IPS-18a (cell line): ENCODE data around the gene KLHDC7B.
A peak's percentile ranks its signal among the peaks of the same experiment; 100 is the strongest.

Source experiments
- H3K27ac ChIP-seq: one replicate; pipeline ENCODE4 v1.5.1; 2013; ENCODE audit warnings: low read length
- H3K27me3 ChIP-seq: one replicate; pipeline ENCODE4 v1.6.1; 2013; ENCODE audit warnings: mild to moderate bottlenecking, low read length; ENCODE audit not compliant: control insufficient read depth, insufficient read depth
- H3K36me3 ChIP-seq: one replicate; pipeline ENCODE4 v1.6.1; 2013; ENCODE audit warnings: low read depth, low read length; ENCODE audit not compliant: control insufficient read depth
- H3K4me1 ChIP-seq: one replicate; pipeline ENCODE4 v1.6.1; 2013; ENCODE audit warnings: low read depth, low read length; ENCODE audit not compliant: control insufficient read depth
- H3K4me3 ChIP-seq: one replicate; pipeline ENCODE4 v1.5.1; 2013; ENCODE audit warnings: low read length
- H3K9ac ChIP-seq: one replicate; pipeline ENCODE4 v1.6.1; 2013; ENCODE audit warnings: mild to moderate bottlenecking, low read length, moderate library complexity
- H3K9me3 ChIP-seq: one replicate; pipeline ENCODE4 v1.6.1; 2013; ENCODE audit warnings: low read depth, low read length; ENCODE audit not compliant: control insufficient read depth

KLHDC7B gene

GRCh38 chr22:50526834-50527801 lies 18.6 kb upstream of the KLHDC7B start:
- Histone ChIP-seq H3K27me3 (peaks cover 57% of the 10 kb centered on the region), H3K36me3 (peaks cover 11% of the 10 kb centered on the region), H3K9ac (peak overlapping the region; percentile 62), H3K9me3 (no peaks in the 10 kb centered on the region), H3K27ac (no peak overlapping the region), H3K4me3 (peak overlapping the region; percentile 75), H3K4me1 (peaks cover 6% of the 10 kb centered on the region)

GRCh38 chr22:50527921-50528681 lies 17.6 kb upstream of the KLHDC7B start:
- Histone ChIP-seq H3K4me3 (no peak overlapping the region), H3K4me1 (peaks cover 6% of the 10 kb centered on the region), H3K9ac (no peak overlapping the region), H3K27me3 (peaks cover 67% of the 10 kb centered on the region), H3K9me3 (no peaks in the 10 kb centered on the region), H3K36me3 (peaks cover 4% of the 10 kb centered on the region), H3K27ac (no peak overlapping the region)

GRCh38 chr22:50528682-50529415 lies 16.9 kb upstream of the KLHDC7B start:
- Histone ChIP-seq H3K4me1 (peaks cover 6% of the 10 kb centered on the region), H3K9me3 (no peaks in the 10 kb centered on the region), H3K27me3 (peaks cover 75% of the 10 kb centered on the region), H3K36me3 (no peaks in the 10 kb centered on the region), H3K27ac (no peak overlapping the region), H3K4me3 (no peak overlapping the region), H3K9ac (no peak overlapping the region)

GRCh38 chr22:50529416-50529896 lies 16.2 kb upstream of the KLHDC7B start:
- no peak overlapping the region for H3K9ac ChIP-seq
- H3K4me3 ChIP-seq = no peak overlapping the region
- no peaks in the 10 kb centered on the region for H3K36me3 ChIP-seq
- no peaks in the 10 kb centered on the region for H3K9me3 ChIP-seq
- peaks cover 6% of the 10 kb centered on the region for H3K4me1 ChIP-seq
- no peak overlapping the region for H3K27ac ChIP-seq
- H3K27me3 ChIP-seq = peaks cover 79% of the 10 kb centered on the region

GRCh38 chr22:50529897-50530579 lies 15.7 kb upstream of the KLHDC7B start, which contains the start of gene TYMP:
Gene TYMP (minus strand): TSS chr22:50530012. CDS start chr22:50529709, 303 bp downstream.
- Histone ChIP-seq H3K27me3 (peaks cover 79% of the 10 kb centered on the region), H3K27ac (no peak within 1 kb of the TSS), H3K4me1 (peaks cover 6% of the 10 kb centered on the region), H3K9ac (no peak within 1 kb of the TSS), H3K4me3 (peak within 1 kb of the TSS; percentile 57), H3K9me3 (no peaks in the 10 kb centered on the region), H3K36me3 (no peaks in the 10 kb centered on the region)

- H3K4me3 ChIP-seq = peak overlapping the region; percentile 57
- no peak overlapping the region for H3K27ac ChIP-seq
- H3K4me1 ChIP-seq = peaks cover 6% of the 10 kb centered on the region
- H3K36me3 ChIP-seq = no peaks in the 10 kb centered on the region
- peaks cover 79% of the 10 kb centered on the region for H3K27me3 ChIP-seq
- H3K9me3 ChIP-seq = no peaks in the 10 kb centered on the region
- no peak overlapping the region for H3K9ac ChIP-seq
Measured at GRCh38 chr22:50530580-50530876, 15.2 kb upstream of the KLHDC7B start.

GRCh38 chr22:50530877-50531545 lies 14.7 kb upstream of the KLHDC7B start:
- no peaks in the 10 kb centered on the region for H3K36me3 ChIP-seq
- no peak overlapping the region for H3K27ac ChIP-seq

GRCh38 chr22:50531546-50531961 lies 14.1 kb upstream of the KLHDC7B start:
- no peak overlapping the region for H3K9ac ChIP-seq
- H3K4me1 ChIP-seq = peaks cover 6% of the 10 kb centered on the region
- no peaks in the 10 kb centered on the region for H3K36me3 ChIP-seq
- peak overlapping the region; percentile 57 for H3K4me3 ChIP-seq
- no peaks in the 10 kb centered on the region for H3K9me3 ChIP-seq
- H3K27ac ChIP-seq = no peak overlapping the region
- peaks cover 77% of the 10 kb centered on the region for H3K27me3 ChIP-seq

More at GRCh38 chr22:50530877-50531545, 14.7 kb upstream of the KLHDC7B start:
- H3K9me3 ChIP-seq = no peaks in the 10 kb centered on the region
- H3K9ac ChIP-seq = no peak overlapping the region
- H3K4me1 ChIP-seq = peaks cover 6% of the 10 kb centered on the region
- peak overlapping the region; percentile 57 for H3K4me3 ChIP-seq
- H3K27me3 ChIP-seq = peaks cover 79% of the 10 kb centered on the region

- Histone ChIP-seq H3K36me3 (no peaks in the 10 kb centered on the region), H3K9ac (peak overlapping the region; percentile 28), H3K4me3 (peak overlapping the region; percentile 57), H3K27ac (no peak overlapping the region), H3K4me1 (peaks cover 3% of the 10 kb centered on the region), H3K27me3 (peaks cover 72% of the 10 kb centered on the region), H3K9me3 (no peaks in the 10 kb centered on the region)
Measured at GRCh38 chr22:50531962-50532674, 13.6 kb upstream of the KLHDC7B start.
